CD4-positive, alpha-beta memory T cell (primary cell): ENCODE measurements around the gene POU2F2. TPM values are rescaled to one million over a fixed set of nuclear protein-coding genes. Genes with fewer than 3 reads are reported as not detected.

ENCODE experiments used
- CTCF ChIA-PET: fragments of 350-600 bp; sonication (Branson Sonifier 250); formaldehyde crosslinking; loops from one replicate; lab custom pipeline; 2021; ENCODE audit warnings: inconsistent platforms; ENCODE audit not compliant: partially characterized antibody; lab: Charles Lee
- POLR2A ChIA-PET: fragments of 350-600 bp; sonication (Branson Sonifier 250); formaldehyde crosslinking; loops from one replicate; lab custom pipeline; 2021; ENCODE audit not compliant: partially characterized antibody; lab: Charles Lee
- DNase-seq, 5 donors: peaks; one replicate each; pipeline versions ENCODE4 v3.0.0 to v3.0.0-alpha.2; 2020 to 2022; ENCODE audit warnings: mixed read lengths in 1 of 5
- H3K27ac ChIP-seq: one replicate; pipeline ENCODE4 v1.7.0; 2013; ENCODE audit warnings: low read depth, low read length
- H3K27me3 ChIP-seq: 2 replicates; pipeline ENCODE4 v1.7.0; 2013; ENCODE audit warnings: mild to moderate bottlenecking, low read length, moderate library complexity; ENCODE audit not compliant: insufficient read depth
- H3K36me3 ChIP-seq: 2 replicates; pipeline ENCODE4 v1.7.0; 2013; ENCODE audit warnings: mild to moderate bottlenecking, low read length, moderate library complexity; ENCODE audit not compliant: insufficient read depth
- H3K4me1 ChIP-seq: 2 replicates; pipeline ENCODE4 v1.7.0; 2013; ENCODE audit warnings: mild to moderate bottlenecking, low read length, moderate library complexity; ENCODE audit not compliant: insufficient read depth
- H3K4me3 ChIP-seq, 2 donors: one replicate each; pipeline ENCODE4 v1.7.0; 2013; ENCODE audit warnings: low read length in 2 of 2, mild to moderate bottlenecking in 1 of 2
- H3K9me3 ChIP-seq, 2 donors: one replicate each; pipeline ENCODE4 v1.7.0; 2013; ENCODE audit warnings: low read length in 2 of 2, control low read depth in 1 of 2; ENCODE audit not compliant: control insufficient read depth in 1 of 2
- H3K27ac Mint-ChIP-seq, 7 donors: one replicate each; pipeline ENCODE4 v1.8.0; 2020 to 2021; ENCODE audit warnings: mixed read lengths in 7 of 7, mild to moderate bottlenecking in 6 of 7, inconsistent platforms in 3 of 7, moderate library complexity in 3 of 7
- H3K27me3 Mint-ChIP-seq, 2 donors: one replicate each; pipeline ENCODE4 v1.8.0; 2020 to 2021; ENCODE audit warnings: mixed read lengths in 2 of 2
- H3K36me3 Mint-ChIP-seq, 2 donors: one replicate each; pipeline ENCODE4 v1.8.0; 2020 to 2021; ENCODE audit warnings: mixed read lengths in 2 of 2, inconsistent platforms in 1 of 2, mild to moderate bottlenecking in 1 of 2
- H3K4me1 Mint-ChIP-seq, 4 donors: one replicate each; pipeline ENCODE4 v1.8.0; 2020 to 2021; ENCODE audit warnings: mixed read lengths in 4 of 4, mild to moderate bottlenecking in 1 of 4
- H3K4me3 Mint-ChIP-seq, 8 donors: one replicate each; pipeline ENCODE4 v1.8.0; 2020 to 2021; ENCODE audit warnings: mixed read lengths in 8 of 8, mild to moderate bottlenecking in 7 of 8, moderate library complexity in 6 of 8, inconsistent platforms in 3 of 8
- H3K9me3 Mint-ChIP-seq, 8 donors: one replicate each; pipeline ENCODE4 v1.8.0; 2020 to 2021; ENCODE audit warnings: mixed read lengths in 8 of 8, mild to moderate bottlenecking in 5 of 8, inconsistent platforms in 3 of 8, moderate library complexity in 1 of 8
- intact Hi-C: fragments of 100-400 bp; cut with micrococcal nuclease; formaldehyde crosslinking; loops from one replicate; pipeline ENCODE4 v1.15.1; 2023
- polyA plus RNA-seq, 2 donors: library from polyadenylated mRNA; unstranded; fragments of 300-500 nt; fragmentation: Illumina TruSeq; gene quantifications; one replicate each; pipeline ENCODE4 v1.2.3, GENCODE V29; 2021
- total RNA-seq, 2 experiments: library from RNA; stranded (reverse); gene quantifications; one replicate each; pipeline ENCODE4 v1.2.3, GENCODE V29; 2021

POU2F2 gene
- total and polyA plus RNA-seq, 4 experiments from 2014 or later, result 3.1 to 69.3 (median 45.6) TPM

- ChIA-PET CTCF (no interaction called here), POLR2A (no interaction called here)
- no peaks in the 10 kb centered on the region for H3K9me3 ChIP-seq
- peak overlapping the region in 1 of 7 donors; percentile 20 for H3K27ac Mint-ChIP-seq
- H3K4me1 ChIP-seq, result no peaks in the 10 kb centered on the region
- no peaks in the 10 kb centered on the region for H3K36me3 ChIP-seq
- intact Hi-C loops, result no loop called here
- H3K36me3 Mint-ChIP-seq, result no peaks in the 10 kb centered on the region
- H3K4me1 Mint-ChIP-seq, result peaks cover 0 to 7% (median 0%) of the 10 kb centered on the region in 4 donors
- H3K9me3 Mint-ChIP-seq, result no peaks in the 10 kb centered on the region
- DNase-seq, result no peak
- H3K27me3 Mint-ChIP-seq, result peaks cover 0 to 2% of the 10 kb centered on the region in 2 donors
- H3K27ac ChIP-seq, result no peak overlapping the region
- H3K27me3 ChIP-seq, result peaks cover 5% of the 10 kb centered on the region
- H3K4me3 Mint-ChIP-seq, result no peak overlapping the region
- H3K4me3 ChIP-seq, result no peak overlapping the region
Observed at GRCh38 chr19:42169486-42170413, 37.5 kb upstream of the POU2F2 start.

GRCh38 chr19:42168206-42168605 lies 36.0 kb upstream of the POU2F2 start:
- H3K4me3 ChIP-seq, result no peak overlapping the region
- POLR2A ChIA-PET, result no interaction called here
- no peak overlapping the region for H3K4me3 Mint-ChIP-seq
- no peaks in the 10 kb centered on the region for H3K36me3 Mint-ChIP-seq
- H3K27ac ChIP-seq, result no peak overlapping the region
- DNase-seq, result no peak
- no peaks in the 10 kb centered on the region for H3K9me3 Mint-ChIP-seq
- H3K27ac Mint-ChIP-seq, result peak overlapping the region in 1 of 7 donors; percentile 81
- intact Hi-C loops, result no loop called here
- no peaks in the 10 kb centered on the region for H3K27me3 ChIP-seq
- CTCF ChIA-PET, result interaction anchor here (0.7 kb wide), 1 partner anchor 13 kb away, joined by 3 read pairs; no protein-coding TSS in a partner anchor
- H3K27me3 Mint-ChIP-seq, result no peaks in the 10 kb centered on the region
- no peaks in the 10 kb centered on the region for H3K36me3 ChIP-seq
- H3K4me1 ChIP-seq, result no peaks in the 10 kb centered on the region
- H3K9me3 ChIP-seq, result no peaks in the 10 kb centered on the region
- H3K4me1 Mint-ChIP-seq, result no peaks in the 10 kb centered on the region

- no peaks in the 10 kb centered on the region for H3K9me3 ChIP-seq
- no peak overlapping the region for H3K27ac ChIP-seq
- no peaks in the 10 kb centered on the region for H3K4me1 ChIP-seq
- no peak for DNase-seq
- Mint-ChIP-seq H3K36me3 (no peaks in the 10 kb centered on the region), H3K9me3 (no peaks in the 10 kb centered on the region), H3K4me1 (no peaks in the 10 kb centered on the region), H3K27ac (peak overlapping the region in 1 of 7 donors; percentile 25), H3K27me3 (no peaks in the 10 kb centered on the region), H3K4me3 (no peak overlapping the region)
- no peaks in the 10 kb centered on the region for H3K36me3 ChIP-seq
- no peaks in the 10 kb centered on the region for H3K27me3 ChIP-seq
- H3K4me3 ChIP-seq, result no peak overlapping the region
- CTCF ChIA-PET, result interaction anchor here (1.8 kb wide), 1 partner anchor 58 kb away, joined by 5 read pairs; no protein-coding TSS in a partner anchor
- intact Hi-C loops, result no loop called here
- POLR2A ChIA-PET, result interaction anchor here (1.1 kb wide), 1 partner anchor 14 kb away, joined by 4 read pairs; no protein-coding TSS in a partner anchor
Observed at GRCh38 chr19:42166316-42166715, 34.1 kb upstream of the POU2F2 start.

- Histone ChIP-seq H3K9me3 (no peaks in the 10 kb centered on the region), H3K36me3 (no peaks in the 10 kb centered on the region), H3K27me3 (no peaks in the 10 kb centered on the region), H3K4me3 (no peak overlapping the region), H3K27ac (no peak overlapping the region), H3K4me1 (no peaks in the 10 kb centered on the region)
- Mint-ChIP-seq H3K4me3 (no peak overlapping the region), H3K4me1 (no peaks in the 10 kb centered on the region), H3K27me3 (no peaks in the 10 kb centered on the region), H3K27ac (peak overlapping the region in 1 of 7 donors; percentile 3), H3K9me3 (no peaks in the 10 kb centered on the region), H3K36me3 (no peaks in the 10 kb centered on the region)
- no peak for DNase-seq
- POLR2A ChIA-PET, result interaction anchor here (1.1 kb wide), 1 partner anchor 12 kb away, joined by 4 read pairs; no protein-coding TSS in a partner anchor
- CTCF ChIA-PET, result interaction anchor here (1.5 kb wide), 1 partner anchor 18 kb away, joined by 3 read pairs; no protein-coding TSS in a partner anchor
- intact Hi-C loops, result no loop called here
Observed at GRCh38 chr19:42165146-42165545, 32.9 kb upstream of the POU2F2 start.

GRCh38 chr19:42161616-42162263 lies 29.5 kb upstream of the POU2F2 start:
- Histone ChIP-seq H3K36me3 (no peaks in the 10 kb centered on the region), H3K4me1 (no peaks in the 10 kb centered on the region), H3K4me3 (no peak overlapping the region), H3K27ac (no peak overlapping the region), H3K9me3 (no peaks in the 10 kb centered on the region), H3K27me3 (no peaks in the 10 kb centered on the region)
- Mint-ChIP-seq H3K27ac (peak overlapping the region in 1 of 7 donors; percentile 30), H3K36me3 (no peaks in the 10 kb centered on the region), H3K4me1 (no peaks in the 10 kb centered on the region), H3K4me3 (no peak overlapping the region), H3K9me3 (no peaks in the 10 kb centered on the region), H3K27me3 (no peaks in the 10 kb centered on the region)
- CTCF ChIA-PET, result no interaction called here
- intact Hi-C loops, result no loop called here
- DNase-seq, result no peak
- POLR2A ChIA-PET, result no interaction called here

GRCh38 chr19:42159942-42160341 lies 27.7 kb upstream of the POU2F2 start:
- Histone ChIP-seq H3K27ac (no peak overlapping the region), H3K27me3 (no peaks in the 10 kb centered on the region), H3K36me3 (no peaks in the 10 kb centered on the region), H3K9me3 (no peaks in the 10 kb centered on the region), H3K4me1 (peaks cover 4% of the 10 kb centered on the region), H3K4me3 (no peak overlapping the region)
- CTCF ChIA-PET, result interaction anchor here (0.8 kb wide), 1 partner anchor 25 kb away, joined by 3 read pairs; no protein-coding TSS in a partner anchor
- Mint-ChIP-seq H3K36me3 (peaks cover 0 to 3% of the 10 kb centered on the region in 2 donors), H3K27ac (no peak overlapping the region), H3K4me3 (no peak overlapping the region), H3K27me3 (no peaks in the 10 kb centered on the region), H3K4me1 (peaks cover 4 to 9% (median 7%) of the 10 kb centered on the region in 4 donors), H3K9me3 (peaks cover 0 to 1% (median 0%) of the 10 kb centered on the region in 8 donors)
- DNase-seq, result no peak
- POLR2A ChIA-PET, result no interaction called here
- intact Hi-C loops, result no loop called here

GRCh38 chr19:42158926-42159325 lies 26.7 kb upstream of the POU2F2 start:
- DNase-seq, result no peak
- Mint-ChIP-seq H3K36me3 (peaks cover 0 to 3% of the 10 kb centered on the region in 2 donors), H3K27me3 (no peaks in the 10 kb centered on the region), H3K9me3 (peaks cover 0 to 1% (median 0%) of the 10 kb centered on the region in 8 donors), H3K27ac (no peak overlapping the region), H3K4me3 (no peak overlapping the region), H3K4me1 (peaks cover 11 to 19% (median 15%) of the 10 kb centered on the region in 4 donors)
- Histone ChIP-seq H3K27ac (no peak overlapping the region), H3K27me3 (no peaks in the 10 kb centered on the region), H3K4me1 (peaks cover 9% of the 10 kb centered on the region), H3K9me3 (no peaks in the 10 kb centered on the region), H3K36me3 (no peaks in the 10 kb centered on the region), H3K4me3 (no peak overlapping the region)
- intact Hi-C loops, result no loop called here
- ChIA-PET POLR2A (no interaction called here), CTCF (interaction anchor here (1.0 kb wide), 1 partner anchor 18 kb away, joined by 3 read pairs; no protein-coding TSS in a partner anchor)
